Stimulated activated CD8-positive, alpha-beta memory T cell treated with anti-CD3 and anti-CD28 coated beads, Interleukin-12 subunit alpha, Interleukin-12 subunit beta, amount 100 ng/mL, for 24 hours (primary cell): ENCODE measurements around the gene CDYL.
"Not testable (repeated sequence)": the region's sequence is repeated elsewhere in the genome, so short reads cannot be mapped to it uniquely, and the experiment has no call there.

Experiments
- DNase-seq: peaks from one replicate; pipeline ENCODE4 v3.0.0-alpha.2; 2020; ENCODE audit errors: extremely low read depth

CDYL gene

DNA sequence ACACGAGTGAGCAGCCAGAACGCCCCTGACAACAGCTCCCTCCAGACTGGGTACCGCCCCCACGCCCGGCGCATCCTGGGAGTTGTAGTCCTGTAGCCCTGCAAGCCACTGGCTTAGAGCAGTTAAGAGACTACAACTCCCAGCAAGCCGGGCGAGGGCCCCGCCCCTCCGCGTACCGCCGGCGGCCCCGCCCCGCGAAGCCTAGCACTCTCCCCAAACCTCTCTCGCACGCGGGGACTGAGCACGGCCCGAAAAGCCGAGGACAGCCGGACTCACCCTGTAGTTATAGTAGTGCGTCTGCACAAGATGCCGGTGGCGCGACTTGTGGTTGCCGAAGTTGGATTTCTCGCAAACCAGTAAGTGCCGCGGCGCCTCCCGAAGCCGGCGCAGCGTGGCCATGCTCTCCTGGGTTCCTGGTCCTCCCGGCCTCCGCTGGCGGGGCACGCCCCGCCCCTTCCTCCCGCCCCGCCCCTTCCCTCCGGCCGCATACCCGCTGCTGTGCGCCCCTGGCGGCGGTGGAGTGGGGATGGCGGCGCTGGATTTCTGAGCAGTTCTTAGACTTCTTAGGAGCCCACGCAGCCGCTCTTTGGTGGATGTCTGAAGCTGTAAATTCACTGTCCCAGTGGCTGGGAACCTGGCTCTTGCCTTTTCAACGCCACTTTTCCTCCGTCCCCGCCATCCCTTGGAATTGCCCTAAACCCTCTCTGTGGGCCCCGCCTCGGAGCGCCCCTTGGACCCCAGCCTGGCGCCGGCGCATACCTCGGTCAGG is 227.6 kb downstream of the CDYL start, which contains the start of gene RPP40:
Gene RPP40 (minus strand): TSS at position 434 of the 769 bp plus-strand sequence. CDS start 35 bp downstream, at position 399.
- DNase-seq, result peak; percentile 96

GRCh38 chr6:5004373-5005037 is 228.3 kb downstream of the CDYL start:
- DNase-seq, result no peak

GRCh38 chr6:5005038-5005433 is 228.8 kb downstream of the CDYL start:
- DNase-seq, result not testable (repeated sequence)
